SK-N-SH (cell line): Measurements from ENCODE around the gene DAGLB. TPM values are rescaled to one million over a fixed set of nuclear protein-coding genes. Genes with fewer than 3 reads are reported as not detected.
"Not testable (repeated sequence)": the region's sequence is repeated elsewhere in the genome, so short reads cannot be mapped to it uniquely, and the experiment has no call there.

Experiments
- CTCF ChIA-PET: fragments of 300-600, 350-600 bp; formaldehyde crosslinking; extraction: SDS; loops from one replicate; lab custom pipeline; 2021; lab: Yijun Ruan, JAX
- POLR2A ChIA-PET: fragments of 350-600 bp; sonication (Branson Sonifier 250); formaldehyde crosslinking; extraction: SDS; loops from one replicate; lab custom pipeline; 2020; ENCODE audit warnings: antibody characterized with exemption, inconsistent platforms; lab: Yijun Ruan, JAX
- DNase-seq: peaks from one replicate; pipeline ENCODE4 v3.0.0; 2012
- H2AFZ ChIP-seq: fragments of 200-600 bp; sonication (generic); 2 replicates; pipeline ENCODE4 v1.8.1; 2016; ENCODE audit warnings: antibody characterized with exemption, mild to moderate bottlenecking, low read depth
- H3F3A ChIP-seq: fragments of 200-600 bp; sonication (generic); replicated peaks from 2 replicates; pipeline ENCODE3; 2016; ENCODE audit warnings: antibody characterized with exemption, mild to moderate bottlenecking; ENCODE audit not compliant: insufficient read depth
- H3K27ac ChIP-seq, 2 experiments: fragments of 200-500 bp in 1 of 2; fragments of 200-600 bp in 1 of 2; sonication (Bioruptor generic) in 1 of 2; sonication (generic), shearing (Covaris generic) in 1 of 2; 2 replicates each; pipeline versions ENCODE4 v1.5.1 to v1.6.1; 2014 to 2016; ENCODE audit warnings: low read depth in 2 of 2, inconsistent platforms in 1 of 2, low read length in 1 of 2, mild to moderate bottlenecking in 1 of 2, mixed read lengths in 1 of 2
- H3K27me3 ChIP-seq: fragments of 200-600 bp; sonication (generic), shearing (Covaris generic); 2 replicates; pipeline ENCODE4 v1.6.1; 2016; ENCODE audit warnings: mixed run types; ENCODE audit not compliant: insufficient read depth
- H3K36me3 ChIP-seq, 2 experiments: fragments of 200-500 bp in 1 of 2; fragments of 200-600 bp in 1 of 2; sonication (Bioruptor generic) in 1 of 2; sonication (generic) in 1 of 2; replicated peaks in 1 of 2; 2 replicates each; pipeline versions ENCODE3 to v1.5.1; 2014 to 2016; ENCODE audit warnings: low read length in 1 of 2, mild to moderate bottlenecking in 1 of 2; ENCODE audit not compliant: insufficient read depth in 2 of 2, control insufficient read depth in 1 of 2
- H3K4me1 ChIP-seq, 2 experiments: fragments of 200-500 bp in 1 of 2; fragments of 200-600 bp in 1 of 2; sonication (Bioruptor generic) in 1 of 2; sonication (generic), shearing (Covaris generic) in 1 of 2; 2 replicates each; pipeline versions ENCODE4 v1.5.1 to v1.6.1; 2014 to 2016; ENCODE audit warnings: low read depth in 1 of 2, low read length in 1 of 2, mixed run types in 1 of 2; ENCODE audit not compliant: insufficient read depth in 2 of 2, control insufficient read depth in 1 of 2
- H3K4me2 ChIP-seq: fragments of 200-600 bp; sonication (generic), shearing (Covaris generic); 2 replicates; pipeline ENCODE4 v1.6.1; 2017; ENCODE audit warnings: mixed run types
- H3K4me3 ChIP-seq, 2 experiments: fragments of 200-500 bp in 1 of 2; fragments of 200-600 bp in 1 of 2; sonication (Bioruptor generic) in 1 of 2; sonication (generic), shearing (Covaris generic) in 1 of 2; 2 replicates each; pipeline versions ENCODE4 v1.5.1 to v1.8.1; 2014 to 2016; ENCODE audit warnings: low read depth in 2 of 2, inconsistent platforms in 1 of 2, low read length in 1 of 2, mild to moderate bottlenecking in 1 of 2, mixed read lengths in 1 of 2, moderate library complexity in 1 of 2
- H3K79me2 ChIP-seq: fragments of 200-600 bp; sonication (generic); 2 replicates; pipeline ENCODE4 v1.8.1; 2017; ENCODE audit warnings: mild to moderate bottlenecking; ENCODE audit not compliant: insufficient read depth
- H3K9ac ChIP-seq: fragments of 200-600 bp; sonication (generic); 2 replicates; pipeline ENCODE4 v1.6.1; 2017; ENCODE audit warnings: mixed run types
- H3K9me2 ChIP-seq: fragments of 200-600 bp; sonication (generic); 2 replicates; pipeline ENCODE4 v1.6.1; 2017; ENCODE audit warnings: mixed run types
- H3K9me3 ChIP-seq: fragments of 200-600 bp; sonication (generic); 2 replicates; pipeline ENCODE4 v1.6.1; 2017; ENCODE audit warnings: mixed run types, mild to moderate bottlenecking, moderate library complexity
- H4K20me1 ChIP-seq: fragments of 200-600 bp; sonication (generic); 2 replicates; pipeline ENCODE4 v1.6.1; 2017; ENCODE audit warnings: mild to moderate bottlenecking, mixed run types; ENCODE audit not compliant: insufficient read depth
- EZH2phosphoT487 ChIP-seq: fragments of 200-600 bp; sonication (generic); IDR thresholded peaks from 2 replicates; pipeline ENCODE4 v1.6.1; 2017; ENCODE audit warnings: low read depth, mixed run types, mild to moderate bottlenecking, antibody characterized with exemption, moderate library complexity, borderline replicate concordance
- FOXJ3 ChIP-seq: sonication (generic); formaldehyde crosslinking; IDR thresholded peaks from 2 replicates; pipeline ENCODE4 v1.5.1; 2020; ENCODE audit warnings: mild to moderate bottlenecking, missing genetic modification reagents
- NFIC ChIP-seq: IDR thresholded peaks from 2 replicates; pipeline ENCODE4 v1.4.0; 2012; ENCODE audit warnings: borderline replicate concordance
- POLR2AphosphoS5 ChIP-seq: IDR thresholded peaks from 2 replicates; pipeline ENCODE4 v1.6.1; 2012; ENCODE audit warnings: low read depth, low read length
- RAD21 ChIP-seq: IDR thresholded peaks from 2 replicates; pipeline ENCODE4 v1.6.1; 2012; ENCODE audit warnings: mild to moderate bottlenecking, low read length
- RCOR1 ChIP-seq: fragments of 150-350 bp; IDR thresholded peaks from 2 replicates; pipeline ENCODE4 v1.6.1; 2017; ENCODE audit warnings: antibody characterized with exemption, low read length
- RXRA ChIP-seq: IDR thresholded peaks from 2 replicates; pipeline ENCODE4 v1.4.0; 2012; ENCODE audit warnings: low read depth, mild to moderate bottlenecking, borderline replicate concordance
- SMC3 ChIP-seq: IDR thresholded peaks from 2 replicates; pipeline ENCODE4 v1.6.1; 2012; ENCODE audit warnings: low read depth, low read length, improper control_type of control experiment
- TAF1 ChIP-seq: IDR thresholded peaks from 2 replicates; pipeline ENCODE4 v1.6.1; 2012; ENCODE audit warnings: low read depth, mild to moderate bottlenecking, low read length, moderate library complexity, borderline replicate concordance
- TEAD4 ChIP-seq: IDR thresholded peaks from 2 replicates; pipeline ENCODE4 v1.4.0; 2012; ENCODE audit warnings: mild to moderate bottlenecking, borderline replicate concordance; ENCODE audit not compliant: insufficient read depth
- YY1 ChIP-seq: IDR thresholded peaks from 2 replicates; pipeline ENCODE4 v1.4.0; 2012; ENCODE audit warnings: low read depth, mild to moderate bottlenecking
- WGBS: methylation state at CpG from one replicate; pipeline ENCODE4 v1.1.6; 2017; ENCODE audit warnings: low lambda C conversion rate; 5-methylcytosine and 5-hydroxymethylcytosine counted together
- polyA plus RNA-seq, 3 experiments: library from polyadenylated mRNA; depleted of rRNA; stranded (reverse); fragments of >200 nt; gene quantifications; 2 replicates each; pipeline ENCODE4 v1.2.3, GENCODE V29; 2012
- TF ChIP-seq, protein P1 (sequence below): fragments of 150-350 bp; IDR thresholded peaks from 2 replicates; pipeline ENCODE4 v1.6.1; 2016; ENCODE audit warnings: mild to moderate bottlenecking, low read depth, low read length
- TF ChIP-seq, protein P2 (sequence below): IDR thresholded peaks from 2 replicates; pipeline ENCODE4 v1.4.0; 2012; ENCODE audit warnings: low read depth
- TF ChIP-seq, protein P3 (sequence below): IDR thresholded peaks from 2 replicates; pipeline ENCODE4 v1.6.1; 2012; ENCODE audit warnings: mild to moderate bottlenecking, low read depth, low read length, moderate library complexity
- TF ChIP-seq, protein P4 (sequence below): IDR thresholded peaks from 2 replicates; pipeline ENCODE4 v1.4.0; 2012; ENCODE audit warnings: low read depth, borderline replicate concordance

DAGLB gene
- polyA plus RNA-seq, 1 of the 3 experiments (the other 2 are of a cell fraction), result 24.1 TPM

DNA sequence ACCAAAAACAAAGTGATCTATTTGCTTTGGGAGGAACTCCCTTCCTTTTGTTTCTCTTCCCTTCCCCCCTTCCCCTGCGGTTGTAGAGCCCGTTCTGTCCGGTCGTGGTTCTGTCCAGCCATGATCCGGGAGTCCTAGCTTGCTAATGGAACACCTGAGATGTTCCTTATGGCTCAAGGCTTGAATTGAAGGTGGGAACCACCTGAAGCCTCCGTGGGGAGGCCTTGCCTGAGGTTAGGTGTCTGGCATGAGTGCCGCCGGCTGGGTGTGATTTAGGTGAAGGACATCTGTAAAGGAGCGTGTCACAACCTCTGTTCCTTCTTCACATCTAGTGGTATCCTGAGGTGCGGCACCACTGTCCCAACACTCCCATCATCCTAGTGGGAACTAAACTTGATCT lies 46.2 kb downstream of the DAGLB start:
- Histone ChIP-seq H3K4me2 (no peak overlapping the region), H3K9me2 (no peaks in the 10 kb centered on the region), H2AFZ (no peak overlapping the region), H3K36me3 (peaks cover 60 to 71% of the 10 kb centered on the region in 2 experiments), H3K9me3 (no peaks in the 10 kb centered on the region), H3K27ac (no peak overlapping the region), H3F3A (peaks cover 46% of the 10 kb centered on the region)
- POLR2A ChIA-PET, result no interaction called here
- 97% methylated on average over 10 of the region's 10 CpGs for WGBS
- no peak for TF ChIP-seq YY1
- no peak for TF ChIP-seq RXRA
- TF ChIP-seq, protein P1, sequence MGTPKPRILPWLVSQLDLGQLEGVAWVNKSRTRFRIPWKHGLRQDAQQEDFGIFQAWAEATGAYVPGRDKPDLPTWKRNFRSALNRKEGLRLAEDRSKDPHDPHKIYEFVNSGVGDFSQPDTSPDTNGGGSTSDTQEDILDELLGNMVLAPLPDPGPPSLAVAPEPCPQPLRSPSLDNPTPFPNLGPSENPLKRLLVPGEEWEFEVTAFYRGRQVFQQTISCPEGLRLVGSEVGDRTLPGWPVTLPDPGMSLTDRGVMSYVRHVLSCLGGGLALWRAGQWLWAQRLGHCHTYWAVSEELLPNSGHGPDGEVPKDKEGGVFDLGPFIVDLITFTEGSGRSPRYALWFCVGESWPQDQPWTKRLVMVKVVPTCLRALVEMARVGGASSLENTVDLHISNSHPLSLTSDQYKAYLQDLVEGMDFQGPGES, result no peak
- no peak for TF ChIP-seq SMC3
- no peak for TF ChIP-seq NFIC
- no peak for TF ChIP-seq POLR2AphosphoS5
- TF ChIP-seq TAF1, result no peak
- TF ChIP-seq EZH2phosphoT487, result no peak
- no peak for TF ChIP-seq TEAD4
- no peak for TF ChIP-seq RCOR1
- TF ChIP-seq, protein P2, sequence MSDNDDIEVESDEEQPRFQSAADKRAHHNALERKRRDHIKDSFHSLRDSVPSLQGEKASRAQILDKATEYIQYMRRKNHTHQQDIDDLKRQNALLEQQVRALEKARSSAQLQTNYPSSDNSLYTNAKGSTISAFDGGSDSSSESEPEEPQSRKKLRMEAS, result no peak
- no peak for TF ChIP-seq FOXJ3 (CRISPR knock-in tag)
- no peak for TF ChIP-seq RAD21
- TF ChIP-seq, protein P3, sequence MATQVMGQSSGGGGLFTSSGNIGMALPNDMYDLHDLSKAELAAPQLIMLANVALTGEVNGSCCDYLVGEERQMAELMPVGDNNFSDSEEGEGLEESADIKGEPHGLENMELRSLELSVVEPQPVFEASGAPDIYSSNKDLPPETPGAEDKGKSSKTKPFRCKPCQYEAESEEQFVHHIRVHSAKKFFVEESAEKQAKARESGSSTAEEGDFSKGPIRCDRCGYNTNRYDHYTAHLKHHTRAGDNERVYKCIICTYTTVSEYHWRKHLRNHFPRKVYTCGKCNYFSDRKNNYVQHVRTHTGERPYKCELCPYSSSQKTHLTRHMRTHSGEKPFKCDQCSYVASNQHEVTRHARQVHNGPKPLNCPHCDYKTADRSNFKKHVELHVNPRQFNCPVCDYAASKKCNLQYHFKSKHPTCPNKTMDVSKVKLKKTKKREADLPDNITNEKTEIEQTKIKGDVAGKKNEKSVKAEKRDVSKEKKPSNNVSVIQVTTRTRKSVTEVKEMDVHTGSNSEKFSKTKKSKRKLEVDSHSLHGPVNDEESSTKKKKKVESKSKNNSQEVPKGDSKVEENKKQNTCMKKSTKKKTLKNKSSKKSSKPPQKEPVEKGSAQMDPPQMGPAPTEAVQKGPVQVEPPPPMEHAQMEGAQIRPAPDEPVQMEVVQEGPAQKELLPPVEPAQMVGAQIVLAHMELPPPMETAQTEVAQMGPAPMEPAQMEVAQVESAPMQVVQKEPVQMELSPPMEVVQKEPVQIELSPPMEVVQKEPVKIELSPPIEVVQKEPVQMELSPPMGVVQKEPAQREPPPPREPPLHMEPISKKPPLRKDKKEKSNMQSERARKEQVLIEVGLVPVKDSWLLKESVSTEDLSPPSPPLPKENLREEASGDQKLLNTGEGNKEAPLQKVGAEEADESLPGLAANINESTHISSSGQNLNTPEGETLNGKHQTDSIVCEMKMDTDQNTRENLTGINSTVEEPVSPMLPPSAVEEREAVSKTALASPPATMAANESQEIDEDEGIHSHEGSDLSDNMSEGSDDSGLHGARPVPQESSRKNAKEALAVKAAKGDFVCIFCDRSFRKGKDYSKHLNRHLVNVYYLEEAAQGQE, result no peak
- TF ChIP-seq, protein P4, sequence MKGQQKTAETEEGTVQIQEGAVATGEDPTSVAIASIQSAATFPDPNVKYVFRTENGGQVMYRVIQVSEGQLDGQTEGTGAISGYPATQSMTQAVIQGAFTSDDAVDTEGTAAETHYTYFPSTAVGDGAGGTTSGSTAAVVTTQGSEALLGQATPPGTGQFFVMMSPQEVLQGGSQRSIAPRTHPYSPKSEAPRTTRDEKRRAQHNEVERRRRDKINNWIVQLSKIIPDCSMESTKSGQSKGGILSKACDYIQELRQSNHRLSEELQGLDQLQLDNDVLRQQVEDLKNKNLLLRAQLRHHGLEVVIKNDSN, result no peak
- TF ChIP-seq, all 33 proteins: peak for 0
- Histone ChIP-seq H3K27me3 (no peaks in the 10 kb centered on the region), H3K4me1 (peaks cover 0 to 5% of the 10 kb centered on the region in 2 experiments; a peak in 1 of 4 replicates), H3K79me2 (peaks cover 95% of the 10 kb centered on the region), H3K9ac (no peak overlapping the region), H3K4me3 (no peak overlapping the region), H4K20me1 (peaks cover 73% of the 10 kb centered on the region)
- no peak for DNase-seq
- CTCF ChIA-PET, result no interaction called here

DNA sequence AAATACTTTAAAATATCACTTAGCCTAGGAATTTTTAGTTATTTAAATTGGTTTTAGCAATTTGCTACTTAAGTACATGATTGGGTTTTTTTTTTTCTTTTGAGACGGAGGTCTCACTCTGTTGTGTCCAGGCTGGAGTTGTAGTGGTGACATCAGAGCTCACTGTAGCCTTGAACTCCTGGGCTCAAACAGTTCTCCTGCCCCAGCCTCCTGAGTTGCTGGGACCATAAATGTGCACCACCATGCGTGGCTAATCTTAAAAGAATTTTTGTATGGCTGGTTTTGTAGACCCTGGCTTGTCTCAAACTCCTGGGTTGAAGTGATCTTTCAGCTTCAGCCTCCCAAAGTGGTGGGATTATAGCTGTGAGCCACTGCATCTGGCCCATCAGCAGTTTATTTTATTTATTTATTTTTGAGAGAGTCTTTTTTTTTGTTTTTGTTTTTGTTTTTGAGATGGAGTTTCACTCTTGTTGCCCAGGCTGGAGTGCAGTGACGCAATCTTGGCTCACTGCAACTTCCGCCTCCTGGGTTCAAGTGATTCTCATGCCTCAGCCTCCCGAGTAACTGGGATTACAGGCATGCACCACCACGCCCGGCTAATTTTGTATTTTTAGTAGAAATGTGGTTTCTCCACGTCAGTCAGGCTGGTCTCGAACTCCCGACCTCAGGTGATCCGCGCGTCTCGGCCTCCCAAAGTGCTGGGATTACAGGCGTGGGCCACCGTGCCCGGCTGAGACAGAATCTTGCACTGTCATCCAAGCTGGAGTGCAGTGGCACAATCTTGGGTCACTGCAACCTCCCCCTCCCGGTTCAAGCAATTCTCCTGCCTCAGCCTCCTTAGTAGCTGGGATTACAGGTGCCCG lies 47.3 kb downstream of the DAGLB start:
- WGBS, result 97% methylated on average over 18 of the region's 19 CpGs

More for the DNA sequence above, 47.3 kb downstream of the DAGLB start:
- Histone ChIP-seq H3K36me3 (peaks cover 57 to 66% of the 10 kb centered on the region in 2 experiments), H3K79me2 (peaks cover 99% of the 10 kb centered on the region), H4K20me1 (peaks cover 83% of the 10 kb centered on the region), H3K4me2 (0 out of 2 replicates have a peak overlapping the region, but pooled peaks have one; percentile 2), H3F3A (peaks cover 37% of the 10 kb centered on the region)
- DNase-seq, H3K27ac ChIP-seq, H3K9me3 ChIP-seq, H3K4me1 ChIP-seq, POLR2A ChIA-PET, H2AFZ ChIP-seq, H3K9ac ChIP-seq, H3K4me3 ChIP-seq, CTCF ChIA-PET, H3K27me3 ChIP-seq, H3K9me2 ChIP-seq: not testable (repeated sequence)
